Fibroblast of the conjunctiva (primary cell): Measurements from ENCODE around the gene ATF3.

Source experiments
- DNase-seq: peaks from one replicate; pipeline ENCODE4 v3.0.0-alpha.2; 2010; ENCODE audit warnings: low read depth

ATF3 gene

DNA sequence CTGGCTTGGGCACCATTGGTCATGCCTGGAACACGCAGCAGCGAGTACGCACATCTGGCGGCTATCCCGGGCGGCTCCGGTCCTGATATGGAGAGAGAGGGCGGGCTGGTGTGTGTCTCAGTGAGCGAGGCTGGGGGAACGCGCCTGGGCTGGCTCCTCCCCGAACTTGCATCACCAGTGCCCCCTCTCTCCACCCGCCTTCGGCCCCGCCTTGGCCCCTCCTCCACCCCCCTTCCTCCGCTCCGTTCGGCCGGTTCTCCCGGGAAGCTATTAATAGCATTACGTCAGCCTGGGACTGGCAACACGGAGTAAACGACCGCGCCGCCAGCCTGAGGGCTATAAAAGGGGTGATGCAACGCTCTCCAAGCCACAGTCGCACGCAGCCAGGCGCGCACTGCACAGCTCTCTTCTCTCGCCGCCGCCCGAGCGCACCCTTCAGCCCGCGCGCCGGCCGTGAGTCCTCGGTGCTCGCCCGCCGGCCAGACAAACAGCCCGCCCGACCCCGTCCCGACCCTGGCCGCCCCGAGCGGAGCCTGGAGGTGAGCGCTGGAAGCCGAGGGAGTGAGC is at the start of gene ATF3:
Gene ATF3, plus strand, starts transcription at position 370 of the 567 bp plus-strand sequence. CDS start 6,261 bp downstream, outside the sequence.
- peak; percentile 100 for DNase-seq

DNA sequence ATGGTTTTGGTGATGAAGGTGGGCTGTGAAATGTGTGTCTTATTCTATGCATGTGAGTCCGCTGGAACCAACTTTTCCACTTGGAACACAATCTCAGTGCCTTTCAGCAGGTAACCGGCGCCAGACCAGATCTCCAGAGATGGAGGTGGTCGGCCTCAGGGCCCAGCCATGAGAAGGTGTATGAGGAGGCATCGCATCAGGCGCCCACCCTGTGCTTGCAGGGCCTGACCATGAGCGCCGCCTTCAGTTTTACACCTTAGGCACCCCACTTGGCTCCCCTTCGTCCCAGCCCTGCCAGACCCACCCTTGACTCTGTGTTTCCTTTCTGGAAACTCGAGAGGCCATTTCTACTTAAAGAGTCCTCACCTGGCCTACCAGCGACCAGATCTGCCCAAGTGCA is 48.6 kb upstream of the ATF3 start:
- no peak for DNase-seq

DNA sequence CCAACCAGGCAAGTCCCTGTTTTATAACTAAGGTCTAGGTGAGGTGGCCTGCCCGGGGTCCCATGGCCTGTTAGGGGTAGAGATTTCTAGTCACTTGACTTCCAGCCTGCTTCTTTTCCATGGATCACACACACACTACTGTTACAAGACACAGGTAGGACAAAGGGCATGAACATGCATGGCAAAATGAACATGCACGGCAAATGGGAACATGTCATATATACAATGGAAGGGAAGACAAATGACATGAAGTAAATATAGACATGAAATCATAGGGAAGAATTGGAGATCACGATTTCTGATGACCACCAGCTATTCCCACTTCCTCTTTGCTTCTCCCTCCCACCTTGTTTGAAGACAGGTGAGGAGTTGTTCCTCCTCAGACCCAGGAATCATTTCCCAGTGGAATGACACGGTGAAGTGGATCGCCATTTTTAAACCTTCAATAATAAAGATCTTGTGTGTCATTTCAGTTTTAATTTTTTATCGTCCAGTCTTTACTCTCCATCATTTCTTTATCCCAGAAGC is 47.6 kb upstream of the ATF3 start:
- no peak for DNase-seq

- no peak for DNase-seq
These were observed 47.0 kb upstream of the ATF3 start for GRCh38 chr1:212561501-212561931.

- DNase-seq: no peak
These were observed 45.8 kb upstream of the ATF3 start for GRCh38 chr1:212562771-212563170.

DNA sequence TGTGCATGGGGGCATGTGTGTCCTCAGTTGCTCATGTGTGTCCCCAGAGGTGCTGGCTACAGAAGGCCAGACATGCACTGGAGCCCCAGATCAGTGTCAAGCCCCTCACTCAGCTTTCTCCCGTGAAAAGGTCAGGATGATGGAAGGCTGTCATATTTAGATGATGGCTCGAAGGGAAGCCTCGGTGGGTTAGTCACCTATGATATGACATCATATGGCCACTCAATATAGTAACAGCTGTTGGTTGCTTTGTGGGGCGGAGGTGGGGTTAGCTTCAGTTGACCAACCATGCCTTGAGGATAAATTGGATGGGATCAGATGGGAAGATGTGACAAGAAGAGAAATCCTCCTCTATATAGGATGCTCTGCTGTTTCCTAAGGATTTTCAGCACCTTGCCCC is 43.5 kb upstream of the ATF3 start:
- no peak for DNase-seq

DNA sequence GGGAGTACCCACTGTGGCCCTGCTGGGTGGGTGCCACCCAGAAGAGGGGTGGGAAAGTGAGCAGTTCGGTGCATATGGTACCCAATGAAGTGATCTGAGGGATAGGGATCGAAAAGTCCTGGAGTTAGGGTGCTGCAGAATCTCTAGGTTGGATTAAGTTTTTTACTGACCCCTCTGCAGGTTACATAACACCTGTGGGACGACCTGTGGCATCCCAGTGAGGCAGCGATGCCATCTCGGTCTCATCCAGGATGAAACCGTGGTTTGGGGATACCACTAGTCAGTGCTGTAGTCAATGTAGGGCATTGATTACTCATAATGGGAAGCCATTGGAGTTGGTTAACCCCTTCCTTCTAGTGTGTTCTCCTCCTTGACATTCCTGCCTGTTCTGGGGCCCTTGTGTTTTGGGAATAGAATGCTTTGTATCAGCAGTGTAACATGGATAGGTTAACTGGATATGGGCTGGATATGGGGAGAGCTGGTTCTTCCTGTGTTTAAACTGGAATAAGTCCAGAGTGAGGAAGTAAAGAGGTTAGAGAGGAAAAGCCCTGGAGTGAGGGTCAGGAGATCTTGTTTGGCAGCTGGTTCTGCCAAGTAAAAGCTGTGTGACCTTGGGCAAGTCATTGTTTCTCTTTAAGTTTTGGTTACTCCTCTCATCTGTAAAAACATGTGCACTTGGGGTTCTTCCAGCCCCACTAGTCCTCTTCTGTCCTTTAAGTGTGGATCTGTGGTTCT is 42.8 kb upstream of the ATF3 start:
- no peak for DNase-seq

- DNase-seq: peak; percentile 45
These were observed 41.8 kb upstream of the ATF3 start for GRCh38 chr1:212566522-212567479.

DNA sequence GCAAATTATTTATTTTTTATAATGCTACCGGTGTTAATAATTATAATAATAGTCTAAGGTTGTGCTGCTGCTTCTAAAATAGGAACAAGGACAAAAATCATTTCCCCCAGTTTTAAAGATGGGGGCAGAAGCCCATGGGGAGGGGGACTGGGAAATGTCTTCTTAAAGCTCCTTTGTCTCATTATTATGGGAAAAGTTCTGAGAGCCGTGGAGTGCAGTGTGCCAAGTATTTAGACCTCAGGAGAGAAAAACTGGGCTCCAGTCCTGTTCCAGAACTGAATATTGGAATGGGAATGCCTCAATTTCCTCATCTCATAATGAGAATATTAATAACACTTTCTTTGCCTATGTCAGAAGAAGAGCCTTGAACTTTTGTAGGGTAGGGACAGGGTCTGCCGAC is 40.9 kb upstream of the ATF3 start:
- no peak for DNase-seq

DNA sequence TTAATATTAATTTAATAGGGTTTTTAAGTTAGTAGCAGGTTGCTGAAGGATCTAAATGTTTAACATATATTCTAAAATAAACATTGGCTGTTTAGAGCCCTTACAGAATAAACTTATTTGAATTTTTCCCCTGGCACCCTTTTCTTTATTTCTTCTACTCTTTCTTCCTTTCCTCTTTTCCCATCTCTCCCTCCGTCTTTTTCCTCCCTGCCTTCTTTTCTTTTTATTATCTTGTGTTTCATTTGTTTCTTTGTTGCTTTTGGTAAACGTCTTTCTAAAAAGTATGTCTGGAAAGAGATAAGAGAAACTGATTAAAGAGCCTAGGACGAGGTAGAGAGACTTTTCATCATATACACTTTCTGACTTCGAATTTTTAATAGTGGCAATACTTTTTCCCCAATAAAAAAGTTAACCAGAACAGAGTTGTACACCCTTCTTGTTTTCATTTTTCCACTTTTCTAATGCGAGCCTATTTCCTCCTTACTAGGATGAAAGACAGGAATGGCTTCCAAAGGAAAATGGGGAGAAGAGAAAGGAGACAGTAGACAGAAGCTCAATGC is 39.5 kb upstream of the ATF3 start:
- DNase-seq: no peak

GRCh38 chr1:212574732-212575131 is 33.8 kb upstream of the ATF3 start:
- no peak for DNase-seq

DNA sequence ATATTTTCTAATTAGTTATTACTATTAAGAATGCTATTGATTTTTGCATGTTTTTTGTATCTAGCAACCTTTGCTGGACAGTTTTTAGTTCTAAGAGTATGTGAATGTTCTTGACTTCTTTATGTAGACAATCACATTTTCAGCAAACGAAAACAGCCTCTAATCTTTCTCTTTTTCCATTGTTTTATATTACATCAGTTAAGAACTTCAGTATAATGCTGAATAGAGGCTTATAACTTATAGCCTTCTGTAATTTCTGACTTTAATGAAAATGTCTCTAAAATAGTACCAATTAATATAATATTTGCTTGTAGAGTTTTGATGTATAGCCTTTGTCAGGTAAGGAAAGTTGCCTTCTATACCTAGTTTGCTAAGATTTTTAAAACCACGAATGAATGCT is 33.2 kb upstream of the ATF3 start:
- DNase-seq: no peak

- no peak for DNase-seq
These were observed 30.5 kb upstream of the ATF3 start for GRCh38 chr1:212578041-212578440.

DNA sequence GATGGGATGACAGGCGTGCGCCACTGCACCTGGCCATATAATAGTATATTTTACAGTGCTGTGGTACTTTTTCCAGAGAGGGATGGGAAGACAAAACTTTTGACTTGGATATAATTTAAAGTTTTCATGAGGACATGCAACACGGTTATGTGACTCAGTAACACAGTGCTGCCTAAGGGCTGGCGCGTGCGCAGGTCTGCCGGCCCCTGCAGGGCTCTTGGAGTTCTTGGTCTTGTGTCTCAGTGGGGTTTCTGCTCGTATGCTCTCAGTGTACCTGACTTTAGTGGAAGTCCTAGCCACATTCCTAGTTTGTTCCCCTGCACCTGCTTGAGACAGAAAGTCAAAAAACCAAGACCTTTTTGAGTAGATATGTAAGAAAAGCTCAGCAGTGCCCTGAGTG is 27.5 kb upstream of the ATF3 start:
- no peak for DNase-seq

- DNase-seq: no peak
These were observed 26.3 kb upstream of the ATF3 start for GRCh38 chr1:212582291-212582690.

DNA sequence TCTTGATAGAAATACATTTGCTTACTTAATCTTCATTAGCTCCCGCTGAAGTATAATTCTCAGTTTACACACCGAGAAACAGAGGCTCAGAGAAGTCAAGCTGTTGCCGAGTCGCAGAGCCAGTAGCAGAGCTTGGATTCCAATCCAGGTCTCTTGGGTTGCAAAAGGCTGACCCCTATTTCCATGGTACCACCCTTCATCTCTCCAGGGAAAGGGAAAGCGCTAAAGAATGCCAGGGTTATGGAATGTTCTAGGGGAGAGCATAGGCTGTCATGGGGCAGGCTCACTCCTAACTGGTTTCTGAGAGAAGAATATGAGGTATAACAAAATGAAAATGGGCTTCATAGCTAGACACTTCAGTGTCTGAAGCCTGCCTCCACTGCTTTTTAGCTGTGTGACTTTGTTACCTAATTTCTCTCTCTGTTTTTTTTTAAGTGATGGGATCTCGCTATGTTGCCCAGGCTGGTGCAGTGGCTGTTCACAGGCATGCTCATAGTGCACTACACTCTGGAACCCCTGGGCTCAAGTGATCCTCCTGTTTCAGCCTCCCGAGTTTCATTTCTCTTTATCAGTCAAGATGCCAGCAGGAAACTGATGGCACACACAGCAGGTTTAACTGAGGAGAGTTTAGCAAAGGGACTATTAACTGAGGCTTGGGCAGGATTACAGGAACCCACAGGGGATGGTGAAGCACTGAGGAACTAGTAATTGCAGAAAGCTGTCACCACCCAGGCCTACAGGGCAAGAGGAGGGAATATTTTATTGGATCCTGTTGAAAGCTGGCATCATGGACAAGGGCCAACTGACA is 25.5 kb upstream of the ATF3 start:
- no peak for DNase-seq

DNA sequence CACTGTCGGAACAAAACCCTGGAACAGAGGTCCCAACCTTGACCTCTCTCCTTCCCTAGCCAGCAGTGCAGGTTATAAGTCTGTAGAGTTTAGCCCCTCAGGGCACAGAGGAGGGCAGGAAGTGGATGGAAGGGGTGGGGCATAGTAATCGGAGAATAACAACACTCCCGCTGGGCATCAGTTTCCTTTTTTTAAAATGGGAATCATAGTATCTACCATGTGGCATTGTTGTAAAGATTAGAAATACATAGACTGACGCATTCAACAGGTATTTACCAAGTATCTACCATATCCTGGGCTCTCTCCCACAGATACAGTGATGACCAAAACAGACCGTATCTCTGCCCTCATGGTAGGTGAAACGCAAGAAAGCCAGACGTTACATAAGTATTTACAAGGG is 24.9 kb upstream of the ATF3 start:
- DNase-seq: no peak

- DNase-seq: no peak
These were observed 24.3 kb upstream of the ATF3 start for GRCh38 chr1:212584092-212584886.

- DNase-seq: no peak
These were observed 23.4 kb upstream of the ATF3 start for GRCh38 chr1:212585210-212585609.

DNA sequence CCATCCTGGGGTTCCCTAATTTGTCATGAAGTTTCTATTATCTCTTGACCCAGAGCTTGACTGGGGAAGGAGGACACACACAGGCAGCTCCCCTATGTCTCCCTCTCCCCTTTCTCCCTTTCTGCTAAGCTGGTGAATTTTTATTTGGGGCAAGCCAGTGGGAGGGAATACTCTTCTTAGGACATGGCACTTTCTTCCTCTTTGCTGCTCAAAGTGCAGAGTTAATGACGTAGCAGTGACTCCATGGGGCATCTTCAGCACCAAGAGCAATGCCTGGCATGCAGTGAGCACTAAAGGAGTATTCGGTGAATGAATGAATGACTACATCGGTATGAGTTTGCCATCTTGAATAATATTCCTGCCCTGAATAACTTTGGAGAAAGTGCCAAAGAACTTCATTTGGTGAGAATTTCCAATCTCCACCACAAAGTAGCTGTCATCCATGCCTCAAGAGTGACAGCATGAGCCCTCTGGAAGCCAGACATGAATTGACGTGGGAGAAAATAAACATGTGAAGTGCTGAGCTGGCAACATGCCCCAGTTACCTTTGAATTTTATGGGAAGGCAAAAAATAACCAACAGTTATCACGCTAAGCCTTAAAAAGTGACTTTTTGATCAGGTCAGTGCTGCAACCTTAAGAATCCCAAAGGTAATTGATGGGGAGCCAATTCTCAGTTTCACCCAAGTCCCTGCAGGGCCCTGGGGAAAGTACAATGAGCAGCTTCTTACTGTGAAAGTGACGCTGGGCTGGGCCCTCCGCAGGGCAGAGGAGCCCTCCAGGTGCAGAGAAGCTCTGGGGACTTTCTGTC is 22.1 kb upstream of the ATF3 start:
- no peak for DNase-seq
